Gastrocnemius medialis (tissue), 4 donors: ENCODE results near the gene EPDR1.

Experiments used
- CTCF ChIP-seq, 5 experiments: fragments of 450-650 bp in 3 of 5; fragments of 200-600 bp in 2 of 5; sonication (generic) in 2 of 5; IDR thresholded peaks in 4 of 5; conservative IDR thresholded peaks in 1 of 5; 1 replicate in 4 of 5; 2 replicates in 1 of 5; pipeline ENCODE4 v1.5.1; 2016 to 2019; ENCODE audit warnings: antibody characterized with exemption in 5 of 5, mild to moderate bottlenecking in 3 of 5, moderate library complexity in 3 of 5
- POLR2A ChIP-seq, 2 donors: fragments of 450-650 bp; IDR thresholded peaks; one replicate each; pipeline ENCODE4 v1.6.1; 2017; ENCODE audit warnings: antibody characterized with exemption in 2 of 2, mild to moderate bottlenecking in 2 of 2, moderate library complexity in 2 of 2

GRCh38 chr7:37981664-37982063 lies 61.2 kb downstream of the EPDR1 start:
- TF ChIP-seq CTCF (IDR thresholded peaks at IDR 0.05 in 4 of 5, conservative IDR thresholded peaks at IDR 0.05 in 1 of 5) (no peak), POLR2A (IDR thresholded peaks at IDR 0.05) (no peak)
